ENCODE results near the gene GH1.
"Not testable (repeated sequence)": the region's sequence is repeated elsewhere in the genome, so short reads cannot be mapped to it uniquely, and the experiment has no call there.

- TF ChIP-seq CTCF, POLR2A, POLR2AphosphoS5, EP300 (IDR thresholded peaks at IDR 0.05): not testable (repeated sequence)
Measured at GRCh38 chr17:63917206-63917605, 1.4 kb downstream of the GH1 start.

Measured in upper lobe of left lung (tissue), 4 donors.